ENCODE data around the gene PTAFR. TPM values are rescaled to one million over a fixed set of nuclear protein-coding genes. Genes with fewer than 3 reads are reported as not detected.

The PTAFR gene
- total and polyA plus RNA-seq, 2 of the 8 experiments (the other 6 are each of a cell fraction or from before 2014, with no cell fraction given), result 1.2 to 4.9 TPM

DNA sequence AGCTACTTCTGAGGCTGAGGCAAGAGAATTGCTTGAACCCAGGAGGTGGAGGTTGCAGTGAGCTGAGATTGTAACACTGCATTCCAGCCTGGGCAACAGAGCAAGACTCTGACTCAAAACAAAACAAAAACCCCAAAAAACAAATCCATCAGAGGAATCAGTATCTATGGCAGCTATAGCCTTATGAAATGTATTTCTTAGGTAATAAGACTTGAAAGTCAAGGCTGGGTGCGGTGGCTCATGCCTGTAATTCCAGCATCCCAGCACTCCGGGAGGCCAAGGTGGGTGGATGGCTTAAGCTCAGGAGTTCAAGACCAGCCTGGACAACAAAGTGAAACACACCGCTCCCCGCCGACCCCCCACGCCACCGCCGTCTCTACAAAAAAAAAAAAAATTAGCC is 56.9 kb downstream of the PTAFR start:
- Histone ChIP-seq H2BK20ac (ENCODE audit: low read length) (no peak overlapping the region), H3K27ac (ENCODE audit: low read depth, low read length) (no peak overlapping the region), H3K79me1 (ENCODE audit: low read depth, low read length) (no peaks in the 10 kb centered on the region), H3K18ac (ENCODE audit: extremely low read depth, low read length) (no peak overlapping the region), H3K9me3 (ENCODE audit: insufficient read depth in 2 of 2, low read depth in 1 of 2, low read length in 1 of 2) (no peaks in the 10 kb centered on the region), H3K9ac (replicated peaks in 1 of 4; ENCODE audit: extremely low read depth in 1 of 4, low read depth in 3 of 4, low read length in 3 of 4) (no peak overlapping the region), H4K8ac (ENCODE audit: extremely low read depth, insufficient read depth, low read length) (no peak overlapping the region), H3K4me1 (replicated peaks in 1 of 4; ENCODE audit: control insufficient read depth in 3 of 4, insufficient read depth in 4 of 4, low read length in 3 of 4) (no peaks in the 10 kb centered on the region), H3K36me3 (ENCODE audit: control insufficient read depth in 2 of 4, insufficient read depth in 4 of 4, low read length in 3 of 4) (no peaks in the 10 kb centered on the region), H2BK120ac (replicated peaks; ENCODE audit: low read depth, low read length) (no peak overlapping the region), H2BK12ac (ENCODE audit: low read depth, low read length) (no peak overlapping the region), H3K14ac (ENCODE audit: insufficient read length) (no peak overlapping the region), H2BK5ac (ENCODE audit: low read depth, low read length) (no peak overlapping the region), H2AFZ (ENCODE audit: low read length) (no peak overlapping the region), H3K4me3 (ENCODE audit: extremely low read depth in 1 of 4, insufficient read depth in 2 of 4, low read depth in 3 of 4, low read length in 4 of 4) (no peak overlapping the region), H4K91ac (replicated peaks; ENCODE audit: insufficient read length, low read length) (no peak overlapping the region), H3K4ac (replicated peaks; ENCODE audit: insufficient read length, low read depth, low read length) (no peak overlapping the region), H3K23me2 (ENCODE audit: low read depth, low read length) (no peaks in the 10 kb centered on the region), H2BK15ac (ENCODE audit: low read length) (no peak overlapping the region), H4K20me1 (replicated peaks in 1 of 2; ENCODE audit: control insufficient read depth in 1 of 2, insufficient read depth in 2 of 2, low read length in 2 of 2) (no peaks in the 10 kb centered on the region), H3K79me2 (ENCODE audit: control insufficient read depth in 1 of 2, insufficient read depth in 2 of 2, low read length in 2 of 2) (no peaks in the 10 kb centered on the region), H3K27me3 (replicated peaks in 1 of 4; ENCODE audit: control insufficient read depth in 3 of 4, extremely low read depth in 1 of 4, insufficient read depth in 3 of 4, low read length in 3 of 4) (no peaks in the 10 kb centered on the region), H3K23ac (ENCODE audit: insufficient read length) (no peak overlapping the region), H2AK5ac (ENCODE audit: low read depth, low read length) (no peak overlapping the region), H4K5ac (ENCODE audit: insufficient read length, low read depth, low read length) (no peak overlapping the region), H3K56ac (replicated peaks; ENCODE audit: insufficient read length, low read depth, low read length) (no peak overlapping the region), H3K4me2 (ENCODE audit: insufficient read depth in 1 of 2, low read depth in 2 of 2, low read length in 2 of 2) (no peak overlapping the region)
- WGBS, 2 experiments (ENCODE audit: extremely low coverage in 1 of 2, insufficient coverage in 1 of 2, insufficient read length in 1 of 2, insufficient replicate concordance in 2 of 2, low coverage in 1 of 2, low lambda C conversion rate in 2 of 2, missing lambda C conversion rate in 1 of 2), result 96% methylated on average over 8 of the region's 8 CpGs; no CpG with 5 or more reads in 1 of the 2 experiments
- DNase-seq (ENCODE audit: low read depth in 1 of 2, low spot score in 2 of 2), result no peak
- POLR2A ChIA-PET (ENCODE audit: partially characterized antibody), result interaction anchor here (0.6 kb wide), 1 partner anchor 31 kb away, joined by 4 read pairs; no protein-coding TSS in a partner anchor
- CTCF ChIA-PET (ENCODE audit: partially characterized antibody), result interaction anchor here (0.6 to 5.0 kb wide), 6 partner anchors 7 to 64 kb away, joined by 3 to 13 read pairs (median 6); no protein-coding TSS in a partner anchor
- FAIRE-seq, result no peak
- TF ChIP-seq TAF7 (optimal IDR thresholded peaks at IDR 0.05; ENCODE audit: borderline replicate concordance, low read depth, low read length) (no peak), SP4 (IDR thresholded peaks at IDR 0.05; ENCODE audit: low read length) (no peak), FOSL1 (IDR thresholded peaks at IDR 0.05; ENCODE audit: insufficient read depth, low read depth, low read length) (no peak), SP2 (IDR thresholded peaks at IDR 0.05; ENCODE audit: low read length) (no peak), ASH2L (IDR thresholded peaks at IDR 0.05; ENCODE audit: low read length) (no peak), SAP30 (IDR thresholded peaks at IDR 0.05; ENCODE audit: insufficient read depth, insufficient replicate concordance, low read length) (no peak), BACH1 (IDR thresholded peaks at IDR 0.05; ENCODE audit: low read length) (no peak), TEAD4 (IDR thresholded peaks at IDR 0.05; ENCODE audit: low read depth, low read length) (no peak), KDM1A (IDR thresholded peaks at IDR 0.05; ENCODE audit: borderline replicate concordance, low read length) (no peak)
